ENCODE measurements around the gene PBLD. TPM values are rescaled to one million over a fixed set of nuclear protein-coding genes. Genes with fewer than 3 reads are reported as not detected.

PBLD gene
- total and polyA plus RNA-seq, 9 of the 15 experiments (the other 6 are each of a cell fraction or from before 2014, with no cell fraction given) = 1.2 to 4.3 (median 2.5) TPM

GRCh38 chr10:68310531-68310930 lies 22.2 kb downstream of the PBLD start:
- no peak for DNase-seq (ENCODE audit: extremely low read depth in 1 of 4, low spot score in 3 of 4)
- H3K4me3 ChIP-seq = no peak overlapping the region
- POLR2A ChIA-PET = interaction anchor here (0.7 kb wide), 1 partner anchor 16 kb away, joined by 3 read pairs; no protein-coding TSS in a partner anchor
- H3K4me2 ChIP-seq (ENCODE audit: insufficient read depth, low read length) = no peak overlapping the region
- BruUV-seq (replicated peaks) = no TSS peak
- no peak overlapping the region for H2AFZ ChIP-seq (ENCODE audit: low read depth, low read length)
- no peaks in the 10 kb centered on the region for H3K9me3 ChIP-seq (replicated peaks; ENCODE audit: control insufficient read depth, insufficient read depth, low read depth, low read length)
- no peaks in the 10 kb centered on the region for H3K36me3 ChIP-seq (ENCODE audit: control insufficient read depth, insufficient read depth, low read length)
- H3K27ac ChIP-seq (ENCODE audit: extremely low read depth, low read depth, low read length) = no peak overlapping the region
- in situ Hi-C loops (cut with MboI) (no loop called here), intact Hi-C loops (cut with micrococcal nuclease) (no loop called here)
- TF ChIP-seq POLR3A (IDR thresholded peaks at IDR 0.05; ENCODE audit: borderline replicate concordance, extremely low read depth, insufficient read depth, insufficient read length) = no peak
- no peak for TF ChIP-seq EGR1 (conservative IDR thresholded peaks at IDR 0.05)
- no peak for TF ChIP-seq NR4A1 (CRISPR knock-in tag; IDR thresholded peaks at IDR 0.05)
- no peak for TF ChIP-seq NR4A1 (tag; IDR thresholded peaks at IDR 0.05)
- no peak for TF ChIP-seq MTF1 (CRISPR knock-in tag; IDR thresholded peaks at IDR 0.05; ENCODE audit: borderline replicate concordance)
- no peak for TF ChIP-seq ZNF280A (IDR thresholded peaks at IDR 0.05; ENCODE audit: low read depth, partially characterized antibody)
- TF ChIP-seq CBX2 (IDR thresholded peaks at IDR 0.05; ENCODE audit: insufficient read depth, low read length, poor library complexity, severe bottlenecking) = no peak
- no peak for TF ChIP-seq E2F1 (CRISPR knock-in tag; IDR thresholded peaks at IDR 0.05)
- no peaks in the 10 kb centered on the region for H3K27me3 ChIP-seq (ENCODE audit: control insufficient read depth in 2 of 2, insufficient read depth in 2 of 2, low read length in 2 of 2)
- no peak for FAIRE-seq
- H3K9ac ChIP-seq (ENCODE audit: insufficient read depth in 1 of 2, low read depth in 2 of 2, low read length in 2 of 2) = no peak overlapping the region
- no peaks in the 10 kb centered on the region for H4K20me1 ChIP-seq (replicated peaks; ENCODE audit: control insufficient read depth, insufficient read depth, low read length)
- ATAC-seq = no peak
- H3K4me1 ChIP-seq (replicated peaks in 1 of 2; ENCODE audit: control insufficient read depth in 2 of 2, insufficient read depth in 2 of 2, low read length in 2 of 2) = no peaks in the 10 kb centered on the region
- CTCF ChIA-PET (ENCODE audit: low intra/inter-chr PET ratio) = no interaction called here
- H3K9me1 ChIP-seq (ENCODE audit: control insufficient read depth, insufficient read depth, low read length) = no peaks in the 10 kb centered on the region
- H3K79me2 ChIP-seq (ENCODE audit: control insufficient read depth, insufficient read depth, low read length) = no peaks in the 10 kb centered on the region
